IMR-90 (cell line): ENCODE results near the gene FMN1. TPM values are rescaled to one million over a fixed set of nuclear protein-coding genes. Genes with fewer than 3 reads are reported as not detected.

Experiments used
- ATAC-seq: fragments of 200-7000 bp; cut with Tn5 transposase; 2 replicates; pipeline ENCODE4 v1.9.1; 2020; ENCODE audit warnings: low read depth, mild to moderate bottlenecking, moderate library complexity
- BruUV-seq: library from RNA; stranded (reverse); fragments of 400-500 nt; replicated peaks from 2 replicates; lab custom pipeline; 2021; lab: Mats Ljungman, UMichigan
- CTCF ChIA-PET: fragments of 300-600 bp; formaldehyde crosslinking; extraction: SDS; loops from one replicate; lab custom pipeline; 2021; ENCODE audit warnings: antibody characterized with exemption; lab: Yijun Ruan, JAX
- POLR2A ChIA-PET: fragments of 300-600 bp; sonication (Branson Sonifier 250); formaldehyde crosslinking; loops from one replicate; lab custom pipeline; 2022; ENCODE audit warnings: antibody characterized with exemption; ENCODE audit not compliant: unreplicated experiment; lab: Charles Lee
- DNase-seq: peaks from one replicate; pipeline ENCODE4 v3.0.0; 2013
- H2AFZ ChIP-seq: replicated peaks from 2 replicates; pipeline ENCODE3; 2013; ENCODE audit warnings: low read length, mild to moderate bottlenecking; ENCODE audit not compliant: poor library complexity
- H2AK5ac ChIP-seq: 2 replicates; pipeline ENCODE4 v1.6.1; 2013; ENCODE audit warnings: low read depth, low read length, inconsistent platforms
- H2AK9ac ChIP-seq: replicated peaks from 2 replicates; pipeline ENCODE3; 2013; ENCODE audit warnings: mild to moderate bottlenecking, low read depth, low read length, moderate library complexity; ENCODE audit not compliant: poor library complexity
- H2BK120ac ChIP-seq: 2 replicates; pipeline ENCODE4 v1.6.1; 2013; ENCODE audit warnings: low read depth, low read length, inconsistent platforms
- H2BK15ac ChIP-seq: 3 replicates; pipeline ENCODE4 v1.6.1; 2013; ENCODE audit warnings: low read depth, low read length, inconsistent platforms
- H2BK20ac ChIP-seq: 2 replicates; pipeline ENCODE4 v1.6.1; 2013; ENCODE audit warnings: low read depth, mild to moderate bottlenecking, inconsistent platforms, low read length, moderate library complexity
- H2BK5ac ChIP-seq: 2 replicates; pipeline ENCODE4 v1.6.1; 2013; ENCODE audit warnings: mild to moderate bottlenecking, low read depth, low read length, inconsistent platforms; ENCODE audit not compliant: poor library complexity, severe bottlenecking
- H3K14ac ChIP-seq: replicated peaks from 2 replicates; pipeline ENCODE4 v1.6.1; 2013; ENCODE audit warnings: low read depth, low read length, inconsistent platforms
- H3K18ac ChIP-seq: 2 replicates; pipeline ENCODE4 v1.6.1; 2013; ENCODE audit warnings: low read depth, low read length, control low read depth
- H3K23ac ChIP-seq: 2 replicates; pipeline ENCODE4 v1.6.1; 2013; ENCODE audit warnings: low read depth, low read length, inconsistent platforms
- H3K27ac ChIP-seq: 2 replicates; pipeline ENCODE4 v1.5.1; 2013; ENCODE audit warnings: mild to moderate bottlenecking, control low read depth, low read length; ENCODE audit not compliant: insufficient read depth
- H3K27me3 ChIP-seq: 2 replicates; pipeline ENCODE4 v1.6.1; 2013; ENCODE audit warnings: low read length; ENCODE audit not compliant: control insufficient read depth, insufficient read depth
- H3K36me3 ChIP-seq: 2 replicates; pipeline ENCODE4 v1.6.1; 2013; ENCODE audit warnings: low read length, mixed read lengths; ENCODE audit not compliant: control insufficient read depth, insufficient read depth
- H3K4ac ChIP-seq: 2 replicates; pipeline ENCODE4 v1.6.1; 2013; ENCODE audit warnings: low read depth, low read length, inconsistent platforms
- H3K4me1 ChIP-seq: 2 replicates; pipeline ENCODE4 v1.6.1; 2013; ENCODE audit warnings: low read length, mixed read lengths; ENCODE audit not compliant: control insufficient read depth, insufficient read depth
- H3K4me2 ChIP-seq: 2 replicates; pipeline ENCODE4 v1.6.1; 2013; ENCODE audit warnings: low read depth, mild to moderate bottlenecking, control low read depth, low read length, moderate library complexity
- H3K4me3 ChIP-seq: 2 replicates; pipeline ENCODE4 v1.5.1; 2013; ENCODE audit warnings: low read depth, mild to moderate bottlenecking, control low read depth, low read length, moderate library complexity; ENCODE audit not compliant: insufficient read depth
- H3K56ac ChIP-seq: 2 replicates; pipeline ENCODE4 v1.6.1; 2013; ENCODE audit warnings: low read length, inconsistent platforms; ENCODE audit not compliant: insufficient read depth; ENCODE audit errors: extremely low read depth
- H3K79me1 ChIP-seq, 2 experiments: 2 replicates each; pipeline ENCODE4 v1.6.1; 2013; ENCODE audit warnings: low read length in 2 of 2, inconsistent platforms in 1 of 2, low read depth in 1 of 2
- H3K9ac ChIP-seq: 2 replicates; pipeline ENCODE4 v1.6.1; 2013; ENCODE audit warnings: low read depth, low read length, control low read depth
- H3K9me1 ChIP-seq: 2 replicates; pipeline ENCODE4 v1.6.1; 2013; ENCODE audit warnings: low read length, inconsistent platforms; ENCODE audit not compliant: insufficient read depth
- H3K9me3 ChIP-seq: 2 replicates; pipeline ENCODE4 v1.6.1; 2013; ENCODE audit warnings: low read length; ENCODE audit not compliant: control insufficient read depth, insufficient read depth
- H4K20me1 ChIP-seq: 2 replicates; pipeline ENCODE4 v1.6.1; 2013; ENCODE audit warnings: low read length, inconsistent platforms; ENCODE audit not compliant: insufficient read depth
- H4K5ac ChIP-seq: 2 replicates; pipeline ENCODE4 v1.6.1; 2013; ENCODE audit warnings: mild to moderate bottlenecking, low read depth, low read length, control low read depth
- H4K8ac ChIP-seq, 2 experiments: 2 replicates each; pipeline ENCODE4 v1.6.1; 2013; ENCODE audit warnings: low read depth in 2 of 2, low read length in 2 of 2, control low read depth in 1 of 2, inconsistent platforms in 1 of 2
- H4K91ac ChIP-seq: 2 replicates; pipeline ENCODE4 v1.6.1; 2013; ENCODE audit warnings: low read depth, low read length, inconsistent platforms; ENCODE audit not compliant: insufficient read depth
- CEBPB ChIP-seq: IDR thresholded peaks from 2 replicates; pipeline ENCODE4 v1.6.1; 2012; ENCODE audit warnings: low read depth, low read length, improper control_type of control experiment
- ELK1 ChIP-seq: fragments of 150-350 bp; IDR thresholded peaks from 2 replicates; pipeline ENCODE4 v1.6.1; 2016; ENCODE audit warnings: low read depth, mild to moderate bottlenecking, low read length, moderate library complexity, borderline replicate concordance
- MAFK ChIP-seq: IDR thresholded peaks from 2 replicates; pipeline ENCODE4 v1.6.1; 2012; ENCODE audit warnings: low read depth, low read length, improper control_type of control experiment
- NFE2L2 ChIP-seq: fragments of 150-350 bp; IDR thresholded peaks from 2 replicates; pipeline ENCODE4 v1.6.1; 2016; ENCODE audit warnings: low read depth, mild to moderate bottlenecking, low read length
- POLR2A ChIP-seq: IDR thresholded peaks from 2 replicates; pipeline ENCODE4 v1.6.1; 2012; ENCODE audit warnings: mild to moderate bottlenecking, low read depth, low read length
- RFX5 ChIP-seq: IDR thresholded peaks from 2 replicates; pipeline ENCODE4 v1.8.0; 2012; ENCODE audit warnings: low read depth, mild to moderate bottlenecking, low read length, moderate library complexity
- USF2 ChIP-seq: fragments of 150-350 bp; IDR thresholded peaks from 2 replicates; pipeline ENCODE4 v1.6.1; 2017; ENCODE audit warnings: mild to moderate bottlenecking, antibody characterized with exemption, low read length, low read depth
- WGBS, 2 experiments: methylation state at CpG; one replicate each; pipeline versions ENCODE4 v1.1.5 to v1.1.7; 2013; ENCODE audit warnings: missing lambda C conversion rate in 2 of 2; ENCODE audit not compliant: insufficient read length in 1 of 2; ENCODE audit errors: extremely low coverage in 2 of 2; 5-methylcytosine and 5-hydroxymethylcytosine counted together
- dilution Hi-C: fragments of 300-500 bp; cut with HindIII; formaldehyde crosslinking; loops from one replicate; pipeline ENCODE4 v1.14.3; 2018; ENCODE audit warnings: low sequenced_read_pairs; ENCODE audit not compliant: unreplicated experiment
- in situ Hi-C: fragments of 300-500 bp; cut with MboI; formaldehyde crosslinking; loops from 3 replicates; pipeline ENCODE4 v1.14.3; 2019; ENCODE audit warnings: low sequenced_read_pairs, inconsistent platforms, mixed read lengths
- intact Hi-C: fragments of 100-400 bp; cut with micrococcal nuclease; formaldehyde crosslinking; loops from 2 replicates; pipeline ENCODE4 v1.10.0; 2022
- polyA plus RNA-seq, 3 experiments: library from polyadenylated mRNA; depleted of rRNA; stranded (reverse); fragments of >200 nt; gene quantifications; 2 replicates each; pipeline ENCODE4 v1.2.3, GENCODE V29; 2012; ENCODE audit warnings: low replicate concordance in 1 of 3
- total RNA-seq: library from RNA; depleted of rRNA; stranded (reverse); fragments of >200 nt; gene quantifications from 2 replicates; pipeline ENCODE4 v1.2.3, GENCODE V29; 2012

FMN1 gene
- total and polyA plus RNA-seq, 2 of the 4 experiments (the other 2 are of a cell fraction) = 7.3 to 17.6 TPM

- Histone ChIP-seq H2BK120ac (peak overlapping the region; percentile 95), H3K27ac (peak overlapping the region; percentile 90), H2AK9ac (no peak overlapping the region), H4K5ac (peak overlapping the region; percentile 96), H4K91ac (peak overlapping the region; percentile 99), H3K56ac (peak overlapping the region; percentile 50; the same call in 1 of the 2 replicates), H3K9me3 (no peaks in the 10 kb centered on the region), H3K79me1 (peaks cover 28 to 66% of the 10 kb centered on the region in 2 experiments), H3K27me3 (no peaks in the 10 kb centered on the region), H2BK20ac (peak overlapping the region; percentile 91), H3K4me1 (peaks cover 28% of the 10 kb centered on the region), H3K4me3 (no peak overlapping the region), H3K14ac (peak overlapping the region; percentile 91), H3K9ac (peak overlapping the region; percentile 15; the same call in 1 of the 2 replicates), H3K18ac (peak overlapping the region; percentile 97), H2AFZ (no peak overlapping the region), H2AK5ac (peak overlapping the region; percentile 93), H2BK15ac (peak overlapping the region; percentile 94), H4K8ac (peak overlapping the region; percentile 90 to 92), H3K36me3 (no peaks in the 10 kb centered on the region), H3K23ac (peak overlapping the region; percentile 89), H2BK5ac (peak overlapping the region; percentile 89), H4K20me1 (no peaks in the 10 kb centered on the region), H3K9me1 (peaks cover 17% of the 10 kb centered on the region), H3K4ac (peak overlapping the region; percentile 89), H3K4me2 (peak overlapping the region; percentile 1; the same call in 1 of the 2 replicates)
- BruUV-seq = no TSS peak
- no CpG with 5 or more reads among the region's 4 CpGs for WGBS, 2 experiments
- ChIA-PET CTCF (interaction anchor here (0.6 to 0.7 kb wide), 2 partner anchors 16 to 289 kb away, joined by 3 read pairs; no protein-coding TSS in a partner anchor), POLR2A (no interaction called here)
- DNase-seq = peak; percentile 69
- dilution Hi-C loops = no loop called here
- intact Hi-C loops = no loop called here
- in situ Hi-C loops = no loop called here
- TF ChIP-seq ELK1 = no peak
- no peak for TF ChIP-seq CEBPB
- no peak for TF ChIP-seq MAFK
- no peak for TF ChIP-seq USF2
- no peak for TF ChIP-seq POLR2A
- no peak for TF ChIP-seq RFX5
- no peak for TF ChIP-seq NFE2L2
- peak; percentile 62 for ATAC-seq
Observed at GRCh38 chr15:32951736-32952464, 242.6 kb downstream of the FMN1 start.
